IMR-90 (cell line): Measurements from ENCODE around the gene POLE4. TPM values are rescaled to one million over a fixed set of nuclear protein-coding genes. Genes with fewer than 3 reads are reported as not detected.

ENCODE experiments used
- ATAC-seq: fragments of 200-7000 bp; cut with Tn5 transposase; 2 replicates; pipeline ENCODE4 v1.9.1; 2020; ENCODE audit warnings: low read depth, mild to moderate bottlenecking, moderate library complexity
- BruUV-seq: library from RNA; stranded (reverse); fragments of 400-500 nt; replicated peaks from 2 replicates; lab custom pipeline; 2021; lab: Mats Ljungman, UMichigan
- CTCF ChIA-PET: fragments of 300-600 bp; formaldehyde crosslinking; extraction: SDS; loops from one replicate; lab custom pipeline; 2021; ENCODE audit warnings: antibody characterized with exemption; lab: Yijun Ruan, JAX
- POLR2A ChIA-PET: fragments of 300-600 bp; sonication (Branson Sonifier 250); formaldehyde crosslinking; loops from one replicate; lab custom pipeline; 2022; ENCODE audit warnings: antibody characterized with exemption; ENCODE audit not compliant: unreplicated experiment; lab: Charles Lee
- DNase-seq: peaks from one replicate; pipeline ENCODE4 v3.0.0; 2013
- H2AFZ ChIP-seq: replicated peaks from 2 replicates; pipeline ENCODE3; 2013; ENCODE audit warnings: low read length, mild to moderate bottlenecking; ENCODE audit not compliant: poor library complexity
- H2AK5ac ChIP-seq: 2 replicates; pipeline ENCODE4 v1.6.1; 2013; ENCODE audit warnings: low read depth, low read length, inconsistent platforms
- H2AK9ac ChIP-seq: replicated peaks from 2 replicates; pipeline ENCODE3; 2013; ENCODE audit warnings: mild to moderate bottlenecking, low read depth, low read length, moderate library complexity; ENCODE audit not compliant: poor library complexity
- H2BK120ac ChIP-seq: 2 replicates; pipeline ENCODE4 v1.6.1; 2013; ENCODE audit warnings: low read depth, low read length, inconsistent platforms
- H2BK15ac ChIP-seq: 3 replicates; pipeline ENCODE4 v1.6.1; 2013; ENCODE audit warnings: low read depth, low read length, inconsistent platforms
- H2BK20ac ChIP-seq: 2 replicates; pipeline ENCODE4 v1.6.1; 2013; ENCODE audit warnings: low read depth, mild to moderate bottlenecking, inconsistent platforms, low read length, moderate library complexity
- H2BK5ac ChIP-seq: 2 replicates; pipeline ENCODE4 v1.6.1; 2013; ENCODE audit warnings: mild to moderate bottlenecking, low read depth, low read length, inconsistent platforms; ENCODE audit not compliant: poor library complexity, severe bottlenecking
- H3K14ac ChIP-seq: replicated peaks from 2 replicates; pipeline ENCODE4 v1.6.1; 2013; ENCODE audit warnings: low read depth, low read length, inconsistent platforms
- H3K18ac ChIP-seq: 2 replicates; pipeline ENCODE4 v1.6.1; 2013; ENCODE audit warnings: low read depth, low read length, control low read depth
- H3K23ac ChIP-seq: 2 replicates; pipeline ENCODE4 v1.6.1; 2013; ENCODE audit warnings: low read depth, low read length, inconsistent platforms
- H3K27ac ChIP-seq: 2 replicates; pipeline ENCODE4 v1.5.1; 2013; ENCODE audit warnings: mild to moderate bottlenecking, control low read depth, low read length; ENCODE audit not compliant: insufficient read depth
- H3K27me3 ChIP-seq: 2 replicates; pipeline ENCODE4 v1.6.1; 2013; ENCODE audit warnings: low read length; ENCODE audit not compliant: control insufficient read depth, insufficient read depth
- H3K36me3 ChIP-seq: 2 replicates; pipeline ENCODE4 v1.6.1; 2013; ENCODE audit warnings: low read length, mixed read lengths; ENCODE audit not compliant: control insufficient read depth, insufficient read depth
- H3K4ac ChIP-seq: 2 replicates; pipeline ENCODE4 v1.6.1; 2013; ENCODE audit warnings: low read depth, low read length, inconsistent platforms
- H3K4me1 ChIP-seq: 2 replicates; pipeline ENCODE4 v1.6.1; 2013; ENCODE audit warnings: low read length, mixed read lengths; ENCODE audit not compliant: control insufficient read depth, insufficient read depth
- H3K4me2 ChIP-seq: 2 replicates; pipeline ENCODE4 v1.6.1; 2013; ENCODE audit warnings: low read depth, mild to moderate bottlenecking, control low read depth, low read length, moderate library complexity
- H3K4me3 ChIP-seq: 2 replicates; pipeline ENCODE4 v1.5.1; 2013; ENCODE audit warnings: low read depth, mild to moderate bottlenecking, control low read depth, low read length, moderate library complexity; ENCODE audit not compliant: insufficient read depth
- H3K56ac ChIP-seq: 2 replicates; pipeline ENCODE4 v1.6.1; 2013; ENCODE audit warnings: low read length, inconsistent platforms; ENCODE audit not compliant: insufficient read depth; ENCODE audit errors: extremely low read depth
- H3K79me1 ChIP-seq, 2 experiments: 2 replicates each; pipeline ENCODE4 v1.6.1; 2013; ENCODE audit warnings: low read length in 2 of 2, inconsistent platforms in 1 of 2, low read depth in 1 of 2
- H3K9ac ChIP-seq: 2 replicates; pipeline ENCODE4 v1.6.1; 2013; ENCODE audit warnings: low read depth, low read length, control low read depth
- H3K9me1 ChIP-seq: 2 replicates; pipeline ENCODE4 v1.6.1; 2013; ENCODE audit warnings: low read length, inconsistent platforms; ENCODE audit not compliant: insufficient read depth
- H3K9me3 ChIP-seq: 2 replicates; pipeline ENCODE4 v1.6.1; 2013; ENCODE audit warnings: low read length; ENCODE audit not compliant: control insufficient read depth, insufficient read depth
- H4K20me1 ChIP-seq: 2 replicates; pipeline ENCODE4 v1.6.1; 2013; ENCODE audit warnings: low read length, inconsistent platforms; ENCODE audit not compliant: insufficient read depth
- H4K5ac ChIP-seq: 2 replicates; pipeline ENCODE4 v1.6.1; 2013; ENCODE audit warnings: mild to moderate bottlenecking, low read depth, low read length, control low read depth
- H4K8ac ChIP-seq, 2 experiments: 2 replicates each; pipeline ENCODE4 v1.6.1; 2013; ENCODE audit warnings: low read depth in 2 of 2, low read length in 2 of 2, control low read depth in 1 of 2, inconsistent platforms in 1 of 2
- H4K91ac ChIP-seq: 2 replicates; pipeline ENCODE4 v1.6.1; 2013; ENCODE audit warnings: low read depth, low read length, inconsistent platforms; ENCODE audit not compliant: insufficient read depth
- BHLHE40 ChIP-seq: fragments of 150-350 bp; IDR thresholded peaks from 2 replicates; pipeline ENCODE4 v1.6.1; 2016; ENCODE audit warnings: mild to moderate bottlenecking, low read depth, low read length
- CEBPB ChIP-seq: IDR thresholded peaks from 2 replicates; pipeline ENCODE4 v1.6.1; 2012; ENCODE audit warnings: low read depth, low read length, improper control_type of control experiment
- CHD1 ChIP-seq: IDR thresholded peaks from 2 replicates; pipeline ENCODE4 v1.6.1; 2012; ENCODE audit warnings: low read depth, low read length, improper control_type of control experiment
- ELK1 ChIP-seq: fragments of 150-350 bp; IDR thresholded peaks from 2 replicates; pipeline ENCODE4 v1.6.1; 2016; ENCODE audit warnings: low read depth, mild to moderate bottlenecking, low read length, moderate library complexity, borderline replicate concordance
- FOS ChIP-seq: fragments of 150-350 bp; IDR thresholded peaks from 2 replicates; pipeline ENCODE4 v1.6.1; 2016; ENCODE audit warnings: low read depth, low read length
- NFE2L2 ChIP-seq: fragments of 150-350 bp; IDR thresholded peaks from 2 replicates; pipeline ENCODE4 v1.6.1; 2016; ENCODE audit warnings: low read depth, mild to moderate bottlenecking, low read length
- POLR2A ChIP-seq: IDR thresholded peaks from 2 replicates; pipeline ENCODE4 v1.6.1; 2012; ENCODE audit warnings: mild to moderate bottlenecking, low read depth, low read length
- RAD21 ChIP-seq: IDR thresholded peaks from 2 replicates; pipeline ENCODE4 v1.6.1; 2012; ENCODE audit warnings: low read length, improper control_type of control experiment
- RCOR1 ChIP-seq: IDR thresholded peaks from 2 replicates; pipeline ENCODE4 v1.6.1; 2012; ENCODE audit warnings: mild to moderate bottlenecking, low read length, improper control_type of control experiment; ENCODE audit not compliant: insufficient replicate concordance
- RFX5 ChIP-seq: IDR thresholded peaks from 2 replicates; pipeline ENCODE4 v1.8.0; 2012; ENCODE audit warnings: low read depth, mild to moderate bottlenecking, low read length, moderate library complexity
- SMC3 ChIP-seq: fragments of 150-350 bp; IDR thresholded peaks from 2 replicates; pipeline ENCODE4 v1.6.1; 2016; ENCODE audit warnings: low read depth, mild to moderate bottlenecking, antibody characterized with exemption, low read length, moderate library complexity
- USF2 ChIP-seq: fragments of 150-350 bp; IDR thresholded peaks from 2 replicates; pipeline ENCODE4 v1.6.1; 2017; ENCODE audit warnings: mild to moderate bottlenecking, antibody characterized with exemption, low read length, low read depth
- WGBS, 2 experiments: methylation state at CpG; one replicate each; pipeline versions ENCODE4 v1.1.5 to v1.1.7; 2013; ENCODE audit warnings: missing lambda C conversion rate in 2 of 2; ENCODE audit not compliant: insufficient read length in 1 of 2; ENCODE audit errors: extremely low coverage in 2 of 2; 5-methylcytosine and 5-hydroxymethylcytosine counted together
- dilution Hi-C: fragments of 300-500 bp; cut with HindIII; formaldehyde crosslinking; loops from one replicate; pipeline ENCODE4 v1.14.3; 2018; ENCODE audit warnings: low sequenced_read_pairs; ENCODE audit not compliant: unreplicated experiment
- in situ Hi-C: fragments of 300-500 bp; cut with MboI; formaldehyde crosslinking; loops from 3 replicates; pipeline ENCODE4 v1.14.3; 2019; ENCODE audit warnings: low sequenced_read_pairs, inconsistent platforms, mixed read lengths
- intact Hi-C: fragments of 100-400 bp; cut with micrococcal nuclease; formaldehyde crosslinking; loops from 2 replicates; pipeline ENCODE4 v1.10.0; 2022
- polyA plus RNA-seq, 3 experiments: library from polyadenylated mRNA; depleted of rRNA; stranded (reverse); fragments of >200 nt; gene quantifications; 2 replicates each; pipeline ENCODE4 v1.2.3, GENCODE V29; 2012; ENCODE audit warnings: low replicate concordance in 1 of 3
- total RNA-seq: library from RNA; depleted of rRNA; stranded (reverse); fragments of >200 nt; gene quantifications from 2 replicates; pipeline ENCODE4 v1.2.3, GENCODE V29; 2012

POLE4 gene
- total and polyA plus RNA-seq, 2 of the 4 experiments (the other 2 are of a cell fraction), result 9.0 to 23.9 TPM

GRCh38 chr2:74908748-74909444 lies 49.5 kb upstream of the POLE4 start:
- in situ Hi-C loops (loop anchor here (25.0 kb wide), 1 partner anchor 703 kb away; no protein-coding TSS in a partner anchor), dilution Hi-C loops (no loop called here), intact Hi-C loops (no loop called here)
- DNase-seq, result no peak
- Histone ChIP-seq H2AK9ac (no peak overlapping the region), H3K4me2 (peak overlapping the region; percentile 42), H2AK5ac (no peak overlapping the region), H2AFZ (peak overlapping the region; percentile 80), H3K27ac (no peak overlapping the region), H3K4me1 (peaks cover 2% of the 10 kb centered on the region; the same call in 1 of the 2 replicates), H4K20me1 (no peaks in the 10 kb centered on the region), H4K5ac (no peak overlapping the region; the same call in 1 of the 2 replicates), H4K8ac (no peak overlapping the region), H3K56ac (no peak overlapping the region), H3K9ac (no peak overlapping the region), H2BK20ac (no peak overlapping the region), H2BK120ac (no peak overlapping the region), H3K18ac (no peak overlapping the region), H4K91ac (no peak overlapping the region), H3K14ac (no peak overlapping the region), H3K9me3 (no peaks in the 10 kb centered on the region), H3K4me3 (no peak overlapping the region), H2BK5ac (no peak overlapping the region), H2BK15ac (no peak overlapping the region), H3K79me1 (no peaks in the 10 kb centered on the region), H3K36me3 (no peaks in the 10 kb centered on the region), H3K4ac (no peak overlapping the region), H3K23ac (no peak overlapping the region), H3K9me1 (no peaks in the 10 kb centered on the region), H3K27me3 (no peaks in the 10 kb centered on the region)
- ChIA-PET CTCF (interaction anchor here (0.6 to 0.8 kb wide), 2 partner anchors 15 to 218 kb away, joined by 3 read pairs; no protein-coding TSS in a partner anchor), POLR2A (no interaction called here)
- TF ChIP-seq RFX5 (no peak), POLR2A (no peak), USF2 (no peak), BHLHE40 (no peak), ELK1 (no peak), NFE2L2 (no peak), RCOR1 (no peak), CEBPB (no peak), FOS (no peak), CHD1 (no peak), SMC3 (no peak), RAD21 (no peak)
- ATAC-seq, result peak; percentile 37
- BruUV-seq, result no TSS peak
- WGBS, 2 experiments, result 44% methylated on average over 23 of the region's 31 CpGs; no CpG with 5 or more reads in 1 of the 2 experiments
